ENCODE results near the gene DUT. TPM values are rescaled to one million over a fixed set of nuclear protein-coding genes. Genes with fewer than 3 reads are reported as not detected.
A peak's percentile ranks its signal among the peaks of the same experiment; 100 is the strongest.

DUT gene
- total RNA-seq, 8 experiments from 2014 or later = 38.3 to 90.9 (median 55.9) TPM

GRCh38 chr15:48380198-48380597 is 49.0 kb downstream of the DUT start:
- Histone ChIP-seq H3K27ac (no peak overlapping the region), H3K4me1 (replicated peaks in 1 of 2) (no peaks in the 10 kb centered on the region), H3K4me3 (no peak overlapping the region)
- in situ Hi-C loops (cut with MboI; ENCODE audit: low pct_unique_long_range_greater_than_20kb in 2 of 9, low sequenced_read_pairs in 9 of 9, unreplicated experiment in 9 of 9) = no loop called here
- WGBS, 10 experiments = 40 to 95% (median 75%) methylated on average over 1 to 4 of the region's 4 CpGs
- ATAC-seq (replicated peaks in 6 of 8) = no peak

DNA sequence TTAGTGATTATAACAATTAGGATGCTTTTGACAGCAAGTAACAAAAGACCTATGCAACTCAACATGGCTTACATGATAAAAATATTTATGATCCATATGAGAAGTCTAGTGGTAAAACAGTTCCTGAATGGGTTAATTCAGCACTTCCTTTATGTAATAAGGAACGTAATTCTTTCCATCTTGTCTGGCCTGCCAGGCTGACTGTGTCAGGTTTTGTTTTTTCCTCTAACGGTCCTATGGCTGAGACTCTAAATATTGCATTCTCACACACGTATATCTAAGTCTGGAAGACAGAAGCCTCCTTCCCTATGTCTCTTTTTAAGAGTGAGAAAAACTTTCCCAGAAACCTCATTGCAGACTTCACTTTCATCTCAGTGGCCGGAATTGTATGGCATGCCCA is 50.6 kb downstream of the DUT start:
- no peak for ATAC-seq (replicated peaks in 6 of 8)
- WGBS, 10 experiments = 35 to 100% (median 83%) methylated on average over 1 to 4 of the region's 4 CpGs; no CpG with 5 or more reads in 1 of the 10 experiments
- in situ Hi-C loops (cut with MboI; ENCODE audit: low pct_unique_long_range_greater_than_20kb in 2 of 9, low sequenced_read_pairs in 9 of 9, unreplicated experiment in 9 of 9) = no loop called here

GRCh38 chr15:48383031-48383430 is 51.8 kb downstream of the DUT start:
- Histone ChIP-seq H3K4me1 (replicated peaks in 1 of 2) (no peaks in the 10 kb centered on the region), H3K27ac (no peak overlapping the region), H3K4me3 (no peak overlapping the region)
- in situ Hi-C loops (cut with MboI; ENCODE audit: low pct_unique_long_range_greater_than_20kb in 2 of 9, low sequenced_read_pairs in 9 of 9, unreplicated experiment in 9 of 9) = no loop called here
- WGBS, 10 experiments = 46 to 100% (median 86%) methylated on average over 1 to 2 of the region's 2 CpGs; no CpG with 5 or more reads in 1 of the 10 experiments
- no peak for ATAC-seq (replicated peaks in 6 of 8)

More for the DNA sequence above, 50.6 kb downstream of the DUT start:
- no peaks in the 10 kb centered on the region for H3K4me1 ChIP-seq (replicated peaks in 1 of 2)
- H3K4me3 ChIP-seq = no peak overlapping the region
- no peak overlapping the region for H3K27ac ChIP-seq

GRCh38 chr15:48384616-48385015 is 53.4 kb downstream of the DUT start:
- ATAC-seq (replicated peaks in 6 of 8) = peak in 2 of 8 experiments; percentile 9 to 48
- WGBS, 10 experiments = 0 to 100% (median 89%) methylated on average over 1 to 3 of the region's 3 CpGs; no CpG with 5 or more reads in 3 of the 10 experiments
- Histone ChIP-seq H3K27ac (no peak overlapping the region), H3K4me3 (no peak overlapping the region), H3K4me1 (replicated peaks in 1 of 2) (no peaks in the 10 kb centered on the region)
- in situ Hi-C loops (cut with MboI; ENCODE audit: low pct_unique_long_range_greater_than_20kb in 2 of 9, low sequenced_read_pairs in 9 of 9, unreplicated experiment in 9 of 9) = no loop called here

- ATAC-seq (replicated peaks in 6 of 8) = peak in 3 of 8 experiments; percentile 30 to 65 (median 49)
- H3K27ac ChIP-seq = no peak overlapping the region
- 0 to 100% (median 88%) methylated on average over 1 to 4 of the region's 4 CpGs; no CpG with 5 or more reads in 2 of the 10 experiments for WGBS, 10 experiments
- in situ Hi-C loops (cut with MboI; ENCODE audit: low pct_unique_long_range_greater_than_20kb in 2 of 9, low sequenced_read_pairs in 9 of 9, unreplicated experiment in 9 of 9) = no loop called here
- H3K4me1 ChIP-seq (replicated peaks in 1 of 2) = no peaks in the 10 kb centered on the region
- no peak overlapping the region for H3K4me3 ChIP-seq
These were observed 54.0 kb downstream of the DUT start for GRCh38 chr15:48385031-48385830.

- Histone ChIP-seq H3K4me3 (no peak overlapping the region), H3K27ac (no peak overlapping the region), H3K4me1 (replicated peaks in 1 of 2) (no peaks in the 10 kb centered on the region)
- ATAC-seq (replicated peaks in 6 of 8) = peak in 3 of 8 experiments; percentile 26 to 67 (median 27)
- WGBS, 10 experiments = 0 to 100% (median 80%) methylated on average over 1 to 4 of the region's 4 CpGs; no CpG with 5 or more reads in 1 of the 10 experiments
- in situ Hi-C loops (cut with MboI; ENCODE audit: low pct_unique_long_range_greater_than_20kb in 2 of 9, low sequenced_read_pairs in 9 of 9, unreplicated experiment in 9 of 9) = no loop called here
These were observed 57.0 kb downstream of the DUT start for GRCh38 chr15:48388016-48388851.

- in situ Hi-C loops (cut with MboI; ENCODE audit: low pct_unique_long_range_greater_than_20kb in 2 of 9, low sequenced_read_pairs in 9 of 9, unreplicated experiment in 9 of 9) = no loop called here
- 0 to 100% (median 80%) methylated on average over 1 of the region's 1 CpG; no CpG with 5 or more reads in 5 of the 10 experiments for WGBS, 10 experiments
- Histone ChIP-seq H3K4me1 (replicated peaks in 1 of 2) (no peaks in the 10 kb centered on the region), H3K27ac (no peak overlapping the region), H3K4me3 (no peak overlapping the region)
- no peak for ATAC-seq (replicated peaks in 6 of 8)
These were observed 57.7 kb downstream of the DUT start for GRCh38 chr15:48388910-48389309.

- in situ Hi-C loops (cut with MboI; ENCODE audit: low pct_unique_long_range_greater_than_20kb in 2 of 9, low sequenced_read_pairs in 9 of 9, unreplicated experiment in 9 of 9) = no loop called here
- H3K27ac ChIP-seq = no peak overlapping the region
- H3K4me3 ChIP-seq = no peak overlapping the region
- no peaks in the 10 kb centered on the region for H3K4me1 ChIP-seq (replicated peaks in 1 of 2)
- WGBS, 10 experiments = 7 to 85% (median 75%) methylated on average over 1 to 3 of the region's 3 CpGs; no CpG with 5 or more reads in 1 of the 10 experiments
- ATAC-seq (replicated peaks in 6 of 8) = no peak
These were observed 58.5 kb downstream of the DUT start for GRCh38 chr15:48389691-48390143.

- in situ Hi-C loops (cut with MboI; ENCODE audit: low pct_unique_long_range_greater_than_20kb in 2 of 9, low sequenced_read_pairs in 9 of 9, unreplicated experiment in 9 of 9) = no loop called here
- Histone ChIP-seq H3K4me1 (replicated peaks in 1 of 2) (peaks cover 0 to 7% of the 10 kb centered on the region in 2 donors), H3K4me3 (no peak overlapping the region), H3K27ac (no peak overlapping the region)
- ATAC-seq (replicated peaks in 6 of 8) = no peak
- WGBS, 10 experiments = 73 to 100% (median 91%) methylated on average over 1 to 2 of the region's 2 CpGs; no CpG with 5 or more reads in 4 of the 10 experiments
These were observed 60.7 kb downstream of the DUT start for GRCh38 chr15:48391950-48392349.

DNA sequence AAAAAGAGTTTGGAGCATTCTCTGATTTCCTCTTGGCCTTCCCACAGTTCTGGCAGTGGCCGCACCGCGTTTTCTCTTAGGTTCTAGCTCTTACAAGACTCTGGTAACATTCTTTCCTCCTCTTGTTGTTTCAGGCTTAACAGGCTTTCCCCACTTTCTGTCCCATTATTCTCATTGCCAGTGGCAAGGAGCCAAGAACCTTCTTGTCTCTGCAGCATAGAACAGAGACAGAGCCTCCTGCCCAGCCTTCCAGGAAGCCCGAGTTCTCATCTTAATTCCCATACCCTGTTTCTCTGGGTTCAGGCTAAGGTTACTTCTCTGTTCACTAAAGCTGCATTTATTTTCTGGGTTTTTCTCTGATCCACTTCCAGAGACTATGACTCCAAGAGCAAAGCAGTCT is 61.1 kb downstream of the DUT start:
- Histone ChIP-seq H3K27ac (no peak overlapping the region), H3K4me3 (no peak overlapping the region), H3K4me1 (replicated peaks in 1 of 2) (peaks cover 0 to 7% of the 10 kb centered on the region in 2 donors)
- in situ Hi-C loops (cut with MboI; ENCODE audit: low pct_unique_long_range_greater_than_20kb in 2 of 9, low sequenced_read_pairs in 9 of 9, unreplicated experiment in 9 of 9) = no loop called here
- 0 to 77% (median 62%) methylated on average over 1 to 4 of the region's 4 CpGs; no CpG with 5 or more reads in 4 of the 10 experiments for WGBS, 10 experiments
- peak in 2 of 8 experiments; percentile 12 to 39 for ATAC-seq (replicated peaks in 6 of 8)
